GM23338 (cell line): Measurements from ENCODE around the gene GAB2.
"Not testable (repeated sequence)": the region's sequence is repeated elsewhere in the genome, so short reads cannot be mapped to it uniquely, and the experiment has no call there.

ENCODE experiments used
- CREB1 ChIP-seq: fragments of 250-450 bp; sonication (Bioruptor Pico); IDR thresholded peaks from 2 replicates; pipeline ENCODE4 v1.5.0; 2020; ENCODE audit warnings: low read depth, mild to moderate bottlenecking, moderate library complexity
- CTCF ChIP-seq, 2 experiments: fragments of 200-600 bp in 1 of 2; sonication (generic) in 1 of 2; conservative IDR thresholded peaks; 2 replicates each; pipeline versions ENCODE4 v1.5.1 to v1.6.1; 2016 to 2017; ENCODE audit warnings: antibody characterized with exemption in 2 of 2, low read depth in 2 of 2, mild to moderate bottlenecking in 2 of 2, moderate library complexity in 1 of 2
- ETS1 ChIP-seq: IDR thresholded peaks from 2 replicates; pipeline ENCODE4 v1.6.1; 2016; ENCODE audit warnings: antibody characterized with exemption
- EZH2 ChIP-seq: fragments of 200-600 bp; sonication (generic); IDR thresholded peaks from one replicate; pipeline ENCODE4 v1.8.0; 2017; ENCODE audit warnings: antibody characterized with exemption, mild to moderate bottlenecking, low read depth; ENCODE audit not compliant: unreplicated experiment
- EZH2phosphoT487 ChIP-seq: fragments of 200-600 bp; sonication (generic); IDR thresholded peaks from one replicate; pipeline ENCODE4 v1.8.1; 2018; ENCODE audit warnings: antibody characterized with exemption; ENCODE audit not compliant: unreplicated experiment
- JUNB ChIP-seq: IDR thresholded peaks from one replicate; pipeline ENCODE4 v1.6.1; 2016; ENCODE audit warnings: antibody characterized with exemption; ENCODE audit not compliant: unreplicated experiment
- NANOG ChIP-seq: IDR thresholded peaks from 2 replicates; pipeline ENCODE4 v1.6.1; 2016; ENCODE audit warnings: antibody characterized with exemption, borderline replicate concordance
- POLR2AphosphoS5 ChIP-seq: IDR thresholded peaks from 2 replicates; pipeline ENCODE4 v1.6.1; 2016; ENCODE audit warnings: antibody characterized with exemption, low read depth
- REST ChIP-seq: IDR thresholded peaks from one replicate; pipeline ENCODE4 v1.6.1; 2018; ENCODE audit warnings: antibody characterized with exemption; ENCODE audit not compliant: unreplicated experiment
- STAT1 ChIP-seq: IDR thresholded peaks from one replicate; pipeline ENCODE4 v1.6.1; 2016; ENCODE audit warnings: antibody characterized with exemption; ENCODE audit not compliant: unreplicated experiment
- ZNF331 ChIP-seq: fragments of 250-450 bp; sonication (Bioruptor Pico); IDR thresholded peaks from 2 replicates; pipeline ENCODE4 v1.5.0; 2020; ENCODE audit warnings: low read depth, mild to moderate bottlenecking, moderate library complexity
- ZNF462 ChIP-seq: fragments of 250-450 bp; sonication (Bioruptor Pico); IDR thresholded peaks from 2 replicates; pipeline ENCODE4 v1.5.0; 2020; ENCODE audit warnings: mild to moderate bottlenecking, moderate library complexity

- TF ChIP-seq CTCF (conservative IDR thresholded peaks at IDR 0.05; ENCODE audit: low read depth in 2 of 2); CREB1 (CRISPR knock-in tag); ETS1; EZH2; REST; POLR2AphosphoS5; EZH2phosphoT487; JUNB; ZNF462; STAT1; NANOG; ZNF331 (CRISPR knock-in tag): not testable (repeated sequence)
These were observed 47.2 kb upstream of the GAB2 start for GRCh38 chr11:78464787-78465168.
